ENCODE measurements around the gene EDN1.

DNA sequence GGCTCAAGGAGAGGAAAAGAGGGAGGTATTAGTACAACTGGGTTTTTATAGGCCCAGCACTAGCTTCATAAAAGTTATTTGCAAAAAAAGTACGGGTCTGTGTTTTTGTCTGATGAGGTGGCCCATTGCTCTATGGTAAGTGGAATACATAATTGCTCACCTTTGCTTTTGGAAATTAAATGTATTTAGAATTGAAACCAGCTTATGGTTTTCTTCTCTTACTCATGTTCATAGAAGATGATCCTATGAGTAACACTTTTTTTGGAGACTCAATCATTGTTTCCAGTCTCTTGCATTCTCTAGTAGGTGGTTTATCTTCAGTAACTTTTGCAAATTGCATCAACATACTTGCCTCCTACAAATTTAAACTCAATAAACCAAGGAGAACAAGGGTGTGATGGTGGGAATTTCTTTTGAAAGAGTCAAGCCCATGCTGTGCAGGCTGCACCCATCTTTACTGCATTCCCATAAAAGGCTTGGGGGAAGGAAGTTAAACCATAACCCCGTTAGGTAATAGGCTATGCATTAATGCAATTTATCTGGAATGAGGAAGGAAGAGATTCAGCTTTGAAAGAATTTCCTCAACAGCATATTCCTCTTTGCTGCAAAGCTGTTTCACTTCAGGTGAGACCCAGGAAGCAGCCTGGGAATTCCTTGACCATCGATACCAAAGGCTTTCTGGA, 48.5 kb upstream of the EDN1 start:
- TF ChIP-seq, protein P1, sequence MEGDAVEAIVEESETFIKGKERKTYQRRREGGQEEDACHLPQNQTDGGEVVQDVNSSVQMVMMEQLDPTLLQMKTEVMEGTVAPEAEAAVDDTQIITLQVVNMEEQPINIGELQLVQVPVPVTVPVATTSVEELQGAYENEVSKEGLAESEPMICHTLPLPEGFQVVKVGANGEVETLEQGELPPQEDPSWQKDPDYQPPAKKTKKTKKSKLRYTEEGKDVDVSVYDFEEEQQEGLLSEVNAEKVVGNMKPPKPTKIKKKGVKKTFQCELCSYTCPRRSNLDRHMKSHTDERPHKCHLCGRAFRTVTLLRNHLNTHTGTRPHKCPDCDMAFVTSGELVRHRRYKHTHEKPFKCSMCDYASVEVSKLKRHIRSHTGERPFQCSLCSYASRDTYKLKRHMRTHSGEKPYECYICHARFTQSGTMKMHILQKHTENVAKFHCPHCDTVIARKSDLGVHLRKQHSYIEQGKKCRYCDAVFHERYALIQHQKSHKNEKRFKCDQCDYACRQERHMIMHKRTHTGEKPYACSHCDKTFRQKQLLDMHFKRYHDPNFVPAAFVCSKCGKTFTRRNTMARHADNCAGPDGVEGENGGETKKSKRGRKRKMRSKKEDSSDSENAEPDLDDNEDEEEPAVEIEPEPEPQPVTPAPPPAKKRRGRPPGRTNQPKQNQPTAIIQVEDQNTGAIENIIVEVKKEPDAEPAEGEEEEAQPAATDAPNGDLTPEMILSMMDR (IDR thresholded peaks at IDR 0.05), result no peak
- TF ChIP-seq POLR2A (IDR thresholded peaks at IDR 0.05), result no peak

Measured in adrenal gland (tissue), 5 donors.